ENCODE measurements around the gene IFT43. TPM values are rescaled to one million over a fixed set of nuclear protein-coding genes. Genes with fewer than 3 reads are reported as not detected.

IFT43 gene
- total and polyA plus RNA-seq, 10 of the 15 experiments (the other 5 are each of a cell fraction or from before 2014, with no cell fraction given) = 8.2 to 24.8 (median 14.0) TPM

DNA sequence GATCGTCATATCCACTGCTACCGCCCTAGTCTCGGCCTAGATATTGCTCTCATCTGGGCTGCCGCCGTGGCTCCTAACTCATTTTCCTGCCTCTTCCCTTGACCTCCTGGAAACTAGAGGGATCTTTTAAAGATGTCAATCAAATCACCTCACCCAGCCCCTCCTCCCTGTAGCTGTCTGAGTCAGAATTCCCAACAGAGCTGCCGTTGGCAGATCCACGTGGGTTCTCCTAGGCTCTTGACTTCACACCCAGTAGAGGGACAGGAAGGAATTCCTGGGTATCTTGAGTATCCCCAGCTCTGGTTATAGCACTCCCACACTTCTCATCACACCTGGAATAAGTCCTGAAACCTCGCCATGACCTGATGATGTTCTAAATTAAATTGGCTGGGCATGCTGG lies 15.7 kb upstream of the IFT43 start (continued):
- no peak for TF ChIP-seq HSF1 (IDR thresholded peaks at IDR 0.05; ENCODE audit: low read depth, low read length)
- TF ChIP-seq, protein P1, sequence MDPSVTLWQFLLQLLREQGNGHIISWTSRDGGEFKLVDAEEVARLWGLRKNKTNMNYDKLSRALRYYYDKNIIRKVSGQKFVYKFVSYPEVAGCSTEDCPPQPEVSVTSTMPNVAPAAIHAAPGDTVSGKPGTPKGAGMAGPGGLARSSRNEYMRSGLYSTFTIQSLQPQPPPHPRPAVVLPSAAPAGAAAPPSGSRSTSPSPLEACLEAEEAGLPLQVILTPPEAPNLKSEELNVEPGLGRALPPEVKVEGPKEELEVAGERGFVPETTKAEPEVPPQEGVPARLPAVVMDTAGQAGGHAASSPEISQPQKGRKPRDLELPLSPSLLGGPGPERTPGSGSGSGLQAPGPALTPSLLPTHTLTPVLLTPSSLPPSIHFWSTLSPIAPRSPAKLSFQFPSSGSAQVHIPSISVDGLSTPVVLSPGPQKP (IDR thresholded peaks at IDR 0.05; ENCODE audit: low read depth, low read length) = no peak

DNA sequence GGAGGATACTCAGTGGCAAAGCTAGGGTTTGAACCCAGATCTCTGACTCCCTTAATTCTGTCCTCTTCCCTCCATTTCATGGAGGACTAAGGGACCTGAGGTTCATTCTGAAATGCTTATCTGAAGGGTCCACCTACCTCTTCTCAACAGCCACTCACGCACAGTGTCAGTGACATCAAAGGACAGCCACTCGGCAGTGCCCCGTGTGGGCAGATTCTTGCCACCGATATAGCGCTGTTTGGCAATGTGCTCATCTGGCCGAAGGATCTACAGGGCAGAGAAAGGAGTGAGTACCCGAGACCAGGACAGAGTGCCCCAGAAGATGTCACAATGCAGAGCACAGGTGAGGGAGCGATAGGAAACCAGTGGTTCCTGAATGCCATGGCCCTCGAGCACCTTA lies 14.6 kb upstream of the IFT43 start:
- DNase-seq (ENCODE audit: low read depth, low spot score) (no peak), ATAC-seq (no peak), FAIRE-seq (no peak)
- SMC1A ChIA-PET (ENCODE audit: uncharacterized antibody, unreplicated experiment) = no interaction called here
- CTCF ChIA-PET = interaction anchor here (0.8 to 2.7 kb wide), 5 partner anchors 9 to 262 kb away, joined by 3 to 10 read pairs (median 4); partner anchors contain the start of gene TGFB3
- H3K27me3 ChIP-seq (replicated peaks in 1 of 2; ENCODE audit: control insufficient read depth in 2 of 2, insufficient read depth in 2 of 2, low read length in 1 of 2) = no peaks in the 10 kb centered on the region
- POLR2A ChIA-PET = no interaction called here
- no peaks in the 10 kb centered on the region for H3K36me3 ChIP-seq (ENCODE audit: control insufficient read depth in 2 of 2, insufficient read depth in 2 of 2, low read length in 1 of 2)
- WGBS (ENCODE audit: insufficient coverage, insufficient replicate concordance, low lambda C conversion rate, missing lambda C conversion rate) = 93% methylated on average over 9 of the region's 9 CpGs
- H2AFZ ChIP-seq (ENCODE audit: control insufficient read depth, low read depth, low read length) = no peak overlapping the region
- no peaks in the 10 kb centered on the region for H3K9me3 ChIP-seq (replicated peaks; ENCODE audit: control insufficient read depth, insufficient read depth, low read length)
- in situ Hi-C loops (cut with MboI) = no loop called here
- no peak overlapping the region for H3K4me2 ChIP-seq (ENCODE audit: control insufficient read depth, insufficient read depth)
- intact Hi-C loops (cut with micrococcal nuclease; ENCODE audit: unreplicated experiment) = loop anchor here (10.0 kb wide), 1 partner anchor 796 kb away; the partner anchor contains the start of gene TMED10
- peaks cover 6% of the 10 kb centered on the region; the same call in 1 of the 2 replicates for H3K4me1 ChIP-seq (ENCODE audit: control insufficient read depth, insufficient read depth, low read length)
- BruUV-seq (replicated peaks) = no TSS peak
- RAD21 ChIA-PET (ENCODE audit: unreplicated experiment) = interaction anchor here (1.1 kb wide), 1 partner anchor 64 kb away, joined by 3 read pairs; no protein-coding TSS in a partner anchor
- TF ChIP-seq NRF1 (conservative IDR thresholded peaks at IDR 0.05; ENCODE audit: low read depth, low read length) (no peak), JUND (IDR thresholded peaks at IDR 0.05; ENCODE audit: low read depth, low read length) (no peak), BCL3 (IDR thresholded peaks at IDR 0.05; ENCODE audit: borderline replicate concordance, insufficient read depth, low read depth, low read length, poor library complexity, severe bottlenecking) (no peak)
- no peak overlapping the region for H3K4me3 ChIP-seq
- H3K27ac ChIP-seq (ENCODE audit: control insufficient read depth, insufficient read depth) = no peak overlapping the region
- H3K79me2 ChIP-seq (ENCODE audit: control insufficient read depth, insufficient read depth, low read length) = no peaks in the 10 kb centered on the region
- no peak overlapping the region for H3K9ac ChIP-seq (ENCODE audit: control insufficient read depth, insufficient read depth, low read length)
- H4K20me1 ChIP-seq (ENCODE audit: control insufficient read depth, insufficient read depth) = no peaks in the 10 kb centered on the region
